Stimulated activated CD4-positive, alpha-beta T cell treated with anti-CD3 and anti-CD28 coated beads, Interleukin-4, amount 100 ng/mL, for 1 hour (primary cell): ENCODE measurements around the gene USP22.
A peak's percentile ranks its signal among the peaks of the same experiment; 100 is the strongest.

Source experiments
- DNase-seq: peaks from one replicate; pipeline ENCODE4 v3.0.0-alpha.2; 2020

The USP22 gene

DNA sequence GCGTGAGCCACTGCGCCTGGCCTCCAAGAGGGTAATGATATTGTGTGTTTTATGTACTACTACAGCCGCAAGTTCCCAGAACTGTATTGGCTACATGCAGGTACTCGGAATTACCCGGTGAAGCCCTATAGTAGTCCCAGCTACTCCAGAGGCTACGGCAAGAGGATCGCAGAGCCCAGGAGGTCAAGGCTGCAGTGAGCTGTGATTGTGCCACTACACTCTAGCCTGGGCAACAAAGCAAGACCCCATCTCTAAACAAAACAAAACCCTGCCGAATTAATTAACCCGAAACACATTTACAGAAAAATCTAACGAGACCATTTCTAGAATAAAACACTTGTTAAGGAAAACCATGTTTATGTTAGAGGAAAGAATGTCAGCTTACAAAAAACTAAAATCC is 2.2 kb upstream of the USP22 start:
- DNase-seq, result no peak

DNA sequence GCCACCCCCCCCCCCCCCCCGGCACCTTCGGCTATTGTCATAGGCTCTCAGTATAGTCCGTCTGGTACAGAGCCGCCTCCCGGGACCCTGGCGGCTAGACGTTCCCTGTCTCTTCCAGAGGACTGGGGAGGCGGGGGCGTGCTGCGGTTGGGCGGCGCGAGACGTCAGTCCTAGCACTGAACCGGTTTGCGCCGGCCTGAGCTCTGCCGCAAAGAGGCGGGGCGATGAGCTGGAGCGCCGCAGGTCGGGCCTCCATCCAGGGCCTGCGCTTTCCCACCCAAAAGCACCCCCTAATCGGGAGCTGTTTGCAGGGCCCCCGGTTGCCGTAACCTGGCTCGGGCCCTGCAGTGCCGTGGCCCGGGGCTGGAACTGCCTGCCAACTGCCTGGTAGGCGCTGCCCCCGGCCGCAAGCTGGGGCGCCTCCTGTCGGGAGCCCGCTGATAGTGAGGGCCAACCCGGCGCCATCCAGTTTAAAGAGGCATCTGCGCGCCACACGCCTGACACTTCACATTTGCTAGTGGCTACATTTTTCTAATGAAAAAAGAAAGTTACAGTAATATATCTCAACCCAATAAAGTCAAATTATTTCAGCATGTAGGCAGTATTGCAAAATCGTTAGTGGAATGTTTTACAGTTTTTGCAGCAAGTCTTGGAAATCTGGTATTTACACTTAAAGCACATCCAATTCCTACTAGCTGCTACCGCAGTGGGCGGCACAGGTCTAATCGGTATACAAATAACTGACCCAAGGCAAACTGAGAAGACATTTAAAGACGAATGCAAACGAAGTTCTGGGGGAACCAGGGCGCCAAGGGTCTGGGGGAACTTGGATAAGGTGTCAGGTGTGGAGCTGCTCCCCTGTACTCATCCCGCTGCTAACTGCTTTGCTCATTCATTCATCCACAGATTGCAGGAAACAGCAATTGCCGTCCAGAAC is 753 bp upstream of the USP22 start:
- DNase-seq, result peak; percentile 97

DNA sequence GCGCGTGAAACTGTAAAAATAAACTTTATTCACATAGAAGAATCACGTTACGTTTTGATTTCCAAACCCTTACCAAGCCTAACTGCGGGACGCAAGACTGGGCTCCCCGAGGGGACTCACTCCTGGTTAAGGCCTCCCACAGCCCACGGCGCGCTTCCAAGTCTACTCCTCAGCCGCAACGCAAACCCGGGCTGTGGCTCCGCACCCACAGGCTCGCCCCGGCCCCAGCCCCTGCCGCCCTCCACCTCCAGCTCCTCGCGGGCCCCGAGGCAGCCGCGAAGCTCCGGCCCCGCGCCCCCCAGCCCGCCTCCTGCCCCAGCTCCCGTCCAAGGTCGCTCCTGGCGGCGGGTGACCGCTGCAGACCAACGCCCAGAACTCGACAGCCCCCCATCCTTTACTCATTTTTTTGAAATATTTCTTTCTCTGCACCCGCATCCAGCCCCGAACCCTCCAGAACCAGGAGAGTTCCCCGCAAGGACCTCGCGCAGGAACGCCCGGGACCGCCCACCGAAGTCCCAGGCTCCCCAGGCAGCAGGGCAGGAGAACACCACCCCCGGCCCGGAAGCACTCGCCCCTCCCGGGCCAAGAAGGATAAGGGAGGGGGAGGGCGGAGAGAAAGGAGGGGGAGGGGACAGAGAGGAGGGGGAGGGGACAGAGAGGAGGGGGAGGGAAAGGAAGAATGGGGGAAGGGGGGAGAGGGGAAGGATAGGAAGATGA is 912 bp downstream of the USP22 start:
- DNase-seq, result peak; percentile 70

DNA sequence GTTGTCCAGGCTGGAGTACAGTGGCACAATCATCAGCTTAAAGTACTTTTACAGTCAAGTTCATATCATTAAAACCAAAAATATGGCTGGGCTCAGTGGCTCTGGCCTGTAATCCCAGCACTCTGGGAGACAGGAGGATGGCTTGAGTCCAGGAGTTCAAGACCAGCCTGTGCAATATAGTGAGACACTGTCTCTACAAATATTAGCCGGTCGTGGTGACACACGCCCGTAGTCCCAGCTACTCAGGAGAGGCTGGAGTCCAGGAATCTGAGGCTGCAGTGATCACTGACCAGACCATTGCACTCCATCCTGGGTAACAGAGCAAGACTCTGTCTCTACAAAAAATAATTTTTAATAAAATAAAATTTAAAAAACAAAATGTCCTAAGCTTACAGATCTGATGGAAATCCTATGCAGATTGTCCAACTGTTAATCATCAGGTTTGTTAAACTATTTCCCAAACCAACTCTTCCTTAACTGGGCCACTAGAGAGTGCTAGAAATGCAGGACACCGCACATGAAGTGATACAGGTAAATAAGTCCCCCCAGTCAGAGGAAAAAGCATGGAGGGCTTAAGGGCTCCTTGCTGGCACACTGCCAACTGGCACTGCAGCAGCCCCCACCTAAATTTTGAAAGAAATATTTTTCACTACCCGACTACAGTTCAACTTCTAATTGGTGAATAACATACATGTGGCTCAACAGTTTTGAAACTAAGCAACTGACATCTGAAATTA is 2.8 kb downstream of the USP22 start:
- peak; percentile 35 for DNase-seq

DNA sequence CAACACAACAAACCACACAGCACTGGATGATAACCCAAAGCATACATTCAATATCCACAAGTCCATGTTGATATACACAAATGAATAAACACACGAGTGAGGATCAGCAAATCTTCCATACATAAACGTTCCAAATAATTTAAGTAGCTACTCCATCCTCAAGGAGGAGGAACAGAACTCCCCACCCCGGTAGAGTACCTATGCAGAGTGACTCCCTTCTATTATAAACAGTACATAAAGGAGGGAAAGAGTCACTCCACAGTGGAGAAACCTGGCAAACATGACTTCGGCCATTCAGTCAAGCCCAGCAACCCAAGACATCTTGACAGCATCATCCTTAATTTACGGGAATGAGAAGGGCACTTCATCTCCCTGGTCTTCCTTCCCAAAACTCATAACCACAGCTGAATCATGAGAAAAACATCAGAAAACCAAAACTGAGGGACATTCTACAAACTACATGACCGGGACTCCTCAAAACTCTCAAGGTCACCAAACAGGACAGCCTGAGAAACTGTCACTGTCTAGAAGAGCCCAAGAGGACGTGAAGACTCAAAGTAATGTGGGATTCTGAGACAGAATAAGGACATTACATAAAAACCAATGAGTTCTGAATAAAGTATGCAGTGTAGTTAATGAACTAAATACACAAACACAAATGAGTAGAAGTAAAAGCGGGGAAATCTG is 5.6 kb downstream of the USP22 start:
- no peak for DNase-seq

DNA sequence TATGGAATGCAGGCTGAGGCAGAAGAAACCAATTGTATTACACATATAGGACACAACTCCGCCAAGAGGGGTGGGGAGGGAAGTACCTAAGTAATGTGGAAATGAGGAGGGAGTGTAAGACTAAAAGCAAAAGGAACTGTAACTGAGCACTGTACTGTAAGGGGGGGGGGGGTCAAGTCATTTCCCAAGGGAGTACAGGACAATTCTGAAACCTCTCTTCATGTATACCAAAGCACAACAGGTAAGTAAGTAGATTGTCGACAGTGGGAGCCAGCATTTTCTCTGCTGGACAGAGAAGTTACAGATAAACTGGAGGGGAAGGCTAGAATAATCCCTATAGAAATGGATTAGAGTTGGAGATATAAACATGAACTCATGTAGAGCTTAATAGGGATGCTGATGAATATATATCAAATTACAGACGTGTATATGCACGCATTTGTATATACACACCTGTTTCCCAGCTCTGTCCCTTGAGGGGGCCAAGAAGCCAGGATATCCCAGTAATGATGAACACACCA is 6.4 kb downstream of the USP22 start:
- no peak for DNase-seq

DNA sequence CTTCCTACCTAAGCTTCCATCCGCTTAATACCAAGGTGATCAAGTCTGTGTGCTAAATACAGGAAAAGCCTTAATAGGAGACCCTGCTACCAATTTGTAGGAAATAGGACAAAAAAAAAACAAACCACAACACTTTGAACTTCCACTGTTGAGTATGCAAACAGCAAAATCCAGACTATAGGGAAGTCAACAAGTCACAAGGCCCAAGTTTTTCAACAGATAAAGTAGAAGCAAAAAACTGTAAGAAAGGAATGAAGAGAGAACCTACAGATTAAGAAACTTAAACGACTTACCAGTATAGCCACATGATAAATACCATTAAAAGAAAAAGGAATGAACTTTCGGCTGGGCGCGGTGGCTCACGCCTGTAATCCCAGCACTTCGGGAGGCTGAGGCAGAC is 7.4 kb downstream of the USP22 start:
- DNase-seq, result no peak

DNA sequence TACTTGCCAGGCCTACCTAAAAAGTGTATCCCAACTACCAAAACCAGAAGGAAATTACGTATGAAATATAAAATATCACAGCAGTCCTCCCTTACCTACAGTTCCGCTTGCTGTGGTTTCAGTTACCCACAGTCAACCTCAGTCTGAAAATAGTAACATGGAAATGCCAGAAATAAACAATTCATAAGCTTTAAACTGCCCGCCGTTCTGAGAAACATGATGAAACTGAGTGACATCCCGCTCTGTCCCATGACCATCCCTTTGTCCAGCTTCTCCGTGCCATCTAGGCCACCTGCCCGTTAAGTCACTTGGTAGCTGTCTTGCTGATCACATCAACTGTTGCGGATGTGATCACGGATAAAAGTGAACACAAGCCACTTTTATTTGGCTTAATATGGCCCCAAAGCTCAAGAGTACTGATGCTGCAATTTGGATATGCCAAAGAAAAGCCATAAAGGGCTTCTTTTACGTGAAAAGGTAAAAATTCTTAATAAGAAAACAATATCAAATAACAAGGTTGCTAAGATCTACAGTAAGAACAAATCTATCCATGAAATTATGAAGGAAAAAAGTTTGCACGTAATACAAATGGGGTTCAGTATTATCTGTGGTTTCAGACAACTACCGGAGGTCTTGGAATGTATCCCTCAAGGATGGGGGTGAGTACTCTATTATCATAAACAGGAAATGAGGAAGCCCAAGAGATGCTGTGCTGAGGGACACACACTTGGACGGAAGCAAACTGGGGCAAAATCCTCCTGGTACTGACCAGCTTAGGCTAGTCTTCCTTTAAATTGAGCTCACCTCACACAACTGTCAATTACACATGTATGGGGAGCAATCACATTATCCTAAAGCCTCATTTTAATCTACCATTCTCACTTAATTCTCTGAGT is 8.2 kb downstream of the USP22 start:
- no peak for DNase-seq

DNA sequence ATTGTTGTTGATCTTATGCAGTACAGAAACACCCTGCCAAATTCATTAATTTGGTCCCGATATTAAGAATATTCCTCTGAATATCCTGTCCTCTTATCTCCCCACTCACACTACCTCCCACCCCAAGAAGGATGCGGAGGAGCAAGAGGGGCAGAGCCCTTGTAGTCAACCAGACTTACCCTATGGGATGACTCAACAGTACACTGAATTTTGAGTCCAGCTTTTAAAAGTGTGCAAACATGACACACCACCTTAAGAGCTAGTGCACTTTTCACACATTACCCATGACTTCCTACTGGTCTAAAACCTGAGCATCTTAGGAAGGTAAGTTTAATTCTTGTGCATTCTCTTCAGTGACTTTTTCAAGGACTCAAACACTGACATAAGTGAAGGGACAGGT is 9.5 kb downstream of the USP22 start:
- no peak for DNase-seq

DNA sequence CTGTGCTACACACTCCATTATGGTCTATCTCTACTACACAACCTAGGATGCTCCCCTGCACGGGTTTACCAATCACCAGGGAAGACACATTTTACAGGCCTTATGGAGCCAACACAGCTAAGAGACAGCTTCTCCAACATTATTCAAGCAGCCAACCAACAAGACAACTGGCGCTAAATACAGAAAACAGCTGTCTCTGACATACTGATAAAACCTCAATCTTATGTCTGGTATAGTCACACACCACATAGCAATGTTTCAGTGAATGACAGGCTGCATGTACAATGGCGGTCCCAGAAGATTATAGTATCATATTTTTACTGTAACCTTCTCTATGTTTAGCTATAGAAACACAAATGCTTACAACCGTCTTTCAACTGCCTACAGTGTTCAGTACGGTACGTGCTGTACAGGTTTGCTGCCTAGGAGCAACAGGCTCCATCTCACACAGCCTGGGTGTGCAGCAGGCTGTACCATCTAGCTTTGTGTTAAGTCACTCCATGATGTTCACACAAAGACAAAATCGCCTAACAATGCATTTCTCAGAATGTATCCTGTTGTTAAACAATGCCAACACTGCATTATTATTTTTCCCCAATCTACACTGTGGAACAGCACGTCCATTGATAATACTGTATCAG is 10.9 kb downstream of the USP22 start:
- DNase-seq, result no peak

DNA sequence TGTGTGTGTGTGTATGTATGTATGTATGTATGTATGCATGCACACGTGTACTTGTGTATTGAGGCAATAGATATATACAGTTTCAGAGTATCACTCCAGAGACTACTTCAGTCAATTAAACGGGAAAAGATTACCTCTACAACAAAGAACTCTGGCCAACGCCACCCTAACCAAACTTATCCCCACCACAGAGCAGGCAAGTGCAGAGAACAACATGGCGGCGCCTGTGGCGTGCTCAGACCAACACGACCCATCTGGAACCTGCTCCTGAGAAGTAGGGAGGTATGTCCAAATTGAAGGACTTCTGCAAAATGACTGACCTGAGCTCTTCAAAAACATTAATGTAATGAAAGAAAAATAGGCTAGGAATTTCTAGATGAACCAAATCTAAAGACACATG is 12.4 kb downstream of the USP22 start:
- no peak for DNase-seq

DNA sequence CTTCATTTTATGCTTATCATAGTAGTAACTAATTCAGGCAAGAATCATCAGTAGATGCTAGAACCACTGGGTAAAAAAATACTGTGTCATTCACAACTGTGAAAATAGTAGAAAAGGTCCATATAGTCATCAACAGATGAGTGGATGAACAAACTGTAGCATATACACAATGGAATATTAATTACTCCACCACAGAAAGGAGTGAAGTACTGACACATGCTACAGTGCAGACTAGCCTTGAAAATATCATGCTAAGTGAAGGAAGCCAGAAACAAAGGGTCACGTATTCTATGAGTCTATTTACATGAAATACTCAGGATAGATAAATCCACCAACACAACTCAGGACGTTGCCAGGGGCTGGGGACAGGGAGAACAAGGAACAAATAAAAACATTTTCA is 13.3 kb downstream of the USP22 start:
- DNase-seq, result no peak

DNA sequence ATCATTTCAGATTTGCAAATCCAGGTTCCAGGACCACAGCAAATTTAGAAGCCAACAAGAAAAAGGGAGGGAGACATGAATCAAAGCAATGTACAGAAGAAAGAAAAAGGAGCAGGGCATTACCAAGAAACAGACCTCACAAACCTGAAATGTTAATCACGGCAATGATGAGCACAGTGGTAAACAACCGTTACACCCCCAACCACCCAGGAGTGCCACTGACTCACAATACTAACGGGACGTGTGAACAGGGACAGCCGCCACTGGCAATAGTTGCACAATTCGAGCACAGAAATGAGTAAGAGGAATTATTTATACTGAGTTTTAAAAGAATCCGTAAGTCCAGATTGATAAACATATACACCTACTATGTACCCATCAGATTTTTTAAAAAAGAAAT is 13.8 kb downstream of the USP22 start:
- peak; percentile 29 for DNase-seq

DNA sequence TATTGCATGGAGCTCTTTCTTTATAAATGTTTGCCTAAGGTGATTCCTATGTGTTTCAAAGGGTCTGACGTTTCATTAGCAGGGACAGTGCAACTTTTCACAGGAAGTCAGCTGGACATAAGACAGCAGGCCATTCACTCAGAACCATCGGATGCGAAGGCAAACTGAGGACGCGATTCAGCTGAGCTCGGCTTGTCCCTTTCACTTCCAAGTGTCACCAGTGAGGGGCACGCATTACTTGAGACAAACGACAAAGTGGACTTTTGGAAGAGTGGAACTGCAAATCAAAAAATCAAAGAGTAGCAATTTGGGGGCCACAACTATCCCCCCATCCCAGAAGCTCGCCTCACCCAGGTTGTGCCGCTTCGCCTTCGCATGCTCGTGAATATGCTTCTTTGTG is 14.6 kb downstream of the USP22 start:
- no peak for DNase-seq

DNA sequence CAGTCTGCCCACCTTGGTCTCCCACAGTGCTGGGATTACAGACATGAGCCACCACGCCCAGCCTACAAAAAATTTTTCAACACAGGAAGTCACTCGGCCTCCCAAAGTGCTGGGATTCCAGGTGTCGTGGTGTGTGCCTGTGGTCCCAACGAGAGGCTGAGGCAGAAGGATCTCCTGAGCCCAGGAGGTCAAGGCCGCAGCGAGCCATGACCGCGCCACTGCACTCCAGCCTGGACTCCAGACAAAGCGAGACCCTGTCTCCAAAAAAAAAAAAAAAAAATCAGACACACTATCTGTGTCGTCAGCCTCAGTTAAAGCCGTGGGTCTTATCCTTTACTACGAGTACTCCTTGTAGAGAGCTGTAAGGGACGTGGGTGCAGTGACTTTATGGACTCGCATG is 15.8 kb downstream of the USP22 start:
- no peak for DNase-seq

DNA sequence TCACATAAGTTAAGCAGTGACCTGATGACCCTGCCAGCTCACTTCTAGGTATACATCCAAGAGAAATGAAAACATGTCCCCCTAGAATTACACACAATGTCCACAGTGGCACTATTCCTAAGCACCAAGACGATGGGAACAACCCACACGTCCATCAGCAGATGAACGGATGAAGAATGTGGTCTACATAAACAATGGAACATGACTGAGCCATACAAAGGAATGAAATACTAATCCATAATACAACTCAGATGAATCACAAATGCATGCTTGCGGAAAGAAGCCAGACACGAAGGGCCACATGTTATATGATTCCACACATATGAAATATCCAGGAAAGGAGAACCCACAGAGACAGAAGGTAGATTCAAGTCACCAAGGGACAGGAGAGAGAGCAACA is 17.4 kb downstream of the USP22 start:
- DNase-seq, result no peak

DNA sequence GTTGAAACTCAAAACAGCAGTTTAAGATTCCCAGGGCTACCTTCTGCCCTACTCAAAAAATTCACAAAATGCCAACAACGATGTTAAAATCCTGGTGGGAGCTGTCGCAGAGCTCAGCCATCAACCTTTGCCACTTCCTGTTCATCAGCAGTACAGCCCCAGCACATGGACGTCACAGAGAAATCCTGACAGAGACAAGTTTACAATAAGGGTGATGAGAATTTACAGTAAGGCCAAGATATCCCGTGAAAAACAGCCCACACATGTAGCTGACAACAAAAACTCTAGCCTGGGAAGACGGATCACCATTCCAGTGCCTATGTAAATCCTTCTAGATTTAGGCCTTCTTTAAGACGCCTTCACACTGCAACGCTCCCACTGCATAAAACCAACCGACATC is 18.8 kb downstream of the USP22 start:
- no peak for DNase-seq

DNA sequence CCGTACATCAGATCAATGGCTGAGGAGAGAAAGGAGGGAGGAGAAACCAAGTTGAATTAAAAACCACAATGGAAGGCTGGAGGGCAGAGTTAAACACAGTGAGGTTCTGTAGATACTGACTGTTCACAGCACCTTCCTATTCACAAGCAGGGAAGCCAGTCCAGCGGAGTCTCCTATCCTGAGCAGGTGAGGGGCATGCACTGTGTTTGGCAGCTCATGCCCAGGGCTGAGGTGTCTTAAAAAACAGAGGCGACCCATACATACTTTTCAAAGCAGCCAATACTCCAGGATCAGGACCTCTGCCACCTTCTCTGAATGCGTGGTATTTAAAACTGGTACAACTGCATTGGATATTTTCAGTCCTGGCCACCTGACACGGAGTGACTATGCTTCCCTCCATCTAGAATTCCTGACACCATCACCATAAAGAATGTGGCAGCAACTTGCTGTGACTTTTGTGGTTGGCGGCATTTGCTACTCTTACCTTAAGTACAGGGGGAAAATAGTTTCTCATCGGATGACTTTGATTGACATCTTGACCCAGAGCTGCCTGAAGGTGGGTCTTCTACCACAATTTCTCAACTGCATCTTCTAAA is 21.5 kb downstream of the USP22 start:
- DNase-seq, result no peak

DNA sequence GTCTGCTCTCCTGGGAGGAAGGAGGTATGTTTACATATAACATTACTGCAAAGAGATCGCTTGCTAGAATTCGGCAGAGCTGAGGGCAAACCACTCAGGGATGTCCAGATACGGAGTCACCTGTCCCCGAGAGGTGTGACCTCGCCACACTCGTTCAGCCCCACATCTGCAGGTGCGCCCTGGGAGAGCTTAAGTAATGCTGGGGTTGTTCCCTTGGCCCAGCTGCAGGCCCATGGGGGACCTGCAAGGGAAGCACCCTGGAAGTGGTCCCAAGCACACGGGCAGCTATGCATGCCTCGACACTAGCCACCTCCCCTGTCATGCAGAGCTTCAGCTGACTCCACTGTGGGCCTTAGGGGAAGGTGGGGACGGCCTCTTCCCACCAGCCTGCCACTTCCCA is 22.2 kb downstream of the USP22 start:
- no peak for DNase-seq

DNA sequence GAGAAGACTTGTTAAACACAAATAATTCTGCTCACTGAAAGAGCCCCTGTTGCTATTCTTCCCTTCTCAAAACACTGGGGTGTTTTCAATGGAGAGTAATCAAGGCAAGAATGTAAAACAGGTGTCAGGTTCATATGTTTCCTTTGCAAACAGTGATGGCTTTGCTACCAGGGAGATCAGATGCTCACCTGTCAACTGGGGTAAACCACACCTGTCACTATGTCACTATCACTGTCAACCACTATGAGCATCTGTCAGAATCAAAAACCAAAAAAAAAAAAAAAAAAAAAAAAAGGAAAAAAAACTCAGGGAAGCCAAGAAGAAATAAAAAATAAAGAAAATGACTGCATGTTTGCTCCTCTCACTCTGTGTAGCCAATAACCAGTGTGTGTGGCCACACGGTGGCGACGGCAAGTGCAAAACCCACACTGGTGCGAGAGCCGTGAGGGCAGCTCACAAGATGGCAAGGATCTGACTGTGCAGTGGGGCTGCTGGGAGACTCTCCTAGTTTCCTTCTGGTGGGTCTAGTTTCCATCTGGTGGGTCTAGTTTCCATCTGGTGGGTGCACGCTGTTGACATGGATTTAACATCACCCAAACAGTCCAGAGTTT is 22.7 kb downstream of the USP22 start:
- peak; percentile 39 for DNase-seq
